Coronary artery (tissue), 2 donors: Measurements from ENCODE around the gene LSM4.

Experiments used
- DNase-seq: peaks from one replicate; pipeline ENCODE4 v3.0.0-alpha.2; 2017; ENCODE audit warnings: low spot score
- H3K27ac ChIP-seq, 2 donors: fragments of 200-600 bp; sonication (generic); one replicate each; pipeline ENCODE4 v1.5.1; 2016 to 2019
- H3K4me3 ChIP-seq: fragments of 200-600 bp; sonication (generic); 2 replicates; pipeline ENCODE4 v1.5.1; 2016; ENCODE audit warnings: mild to moderate bottlenecking, moderate library complexity
- TF ChIP-seq, protein P1 (sequence below): fragments of 200-600 bp; sonication (generic); IDR thresholded peaks from one replicate; pipeline ENCODE4 v1.5.1; 2019; ENCODE audit warnings: antibody characterized with exemption

The LSM4 gene

DNA sequence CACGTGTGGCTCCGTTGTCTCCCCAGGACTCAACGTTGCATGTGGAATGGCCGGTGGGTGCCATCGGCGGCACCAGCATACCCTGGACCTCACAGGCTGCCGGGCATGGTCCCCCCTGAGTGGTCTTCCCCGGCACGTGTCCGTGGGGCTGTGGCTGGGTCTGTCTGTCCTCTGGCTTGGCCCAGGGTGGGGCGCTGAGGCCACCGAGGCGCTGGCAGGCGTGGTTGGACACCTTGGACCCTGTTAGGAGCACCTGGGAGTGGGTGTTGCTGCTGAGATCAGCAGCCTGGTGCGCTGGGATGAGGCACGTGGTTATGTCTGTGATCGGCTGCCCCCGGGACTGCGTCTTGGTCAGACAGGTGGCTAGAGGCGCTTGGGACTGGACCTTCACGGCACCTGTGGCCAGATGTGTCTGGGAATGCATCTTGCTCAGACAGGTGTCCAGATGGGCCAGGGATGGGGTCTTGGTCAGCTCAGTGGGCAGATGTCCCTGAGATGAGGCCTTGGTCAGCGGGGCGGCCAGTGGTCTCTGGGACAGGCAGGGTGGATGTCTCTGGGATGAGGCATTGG is 57.8 kb downstream of the LSM4 start:
- DNase-seq, result no peak
- no peak overlapping the region for H3K27ac ChIP-seq
- TF ChIP-seq, protein P1, sequence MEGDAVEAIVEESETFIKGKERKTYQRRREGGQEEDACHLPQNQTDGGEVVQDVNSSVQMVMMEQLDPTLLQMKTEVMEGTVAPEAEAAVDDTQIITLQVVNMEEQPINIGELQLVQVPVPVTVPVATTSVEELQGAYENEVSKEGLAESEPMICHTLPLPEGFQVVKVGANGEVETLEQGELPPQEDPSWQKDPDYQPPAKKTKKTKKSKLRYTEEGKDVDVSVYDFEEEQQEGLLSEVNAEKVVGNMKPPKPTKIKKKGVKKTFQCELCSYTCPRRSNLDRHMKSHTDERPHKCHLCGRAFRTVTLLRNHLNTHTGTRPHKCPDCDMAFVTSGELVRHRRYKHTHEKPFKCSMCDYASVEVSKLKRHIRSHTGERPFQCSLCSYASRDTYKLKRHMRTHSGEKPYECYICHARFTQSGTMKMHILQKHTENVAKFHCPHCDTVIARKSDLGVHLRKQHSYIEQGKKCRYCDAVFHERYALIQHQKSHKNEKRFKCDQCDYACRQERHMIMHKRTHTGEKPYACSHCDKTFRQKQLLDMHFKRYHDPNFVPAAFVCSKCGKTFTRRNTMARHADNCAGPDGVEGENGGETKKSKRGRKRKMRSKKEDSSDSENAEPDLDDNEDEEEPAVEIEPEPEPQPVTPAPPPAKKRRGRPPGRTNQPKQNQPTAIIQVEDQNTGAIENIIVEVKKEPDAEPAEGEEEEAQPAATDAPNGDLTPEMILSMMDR, result no peak
- no peak overlapping the region for H3K4me3 ChIP-seq

DNA sequence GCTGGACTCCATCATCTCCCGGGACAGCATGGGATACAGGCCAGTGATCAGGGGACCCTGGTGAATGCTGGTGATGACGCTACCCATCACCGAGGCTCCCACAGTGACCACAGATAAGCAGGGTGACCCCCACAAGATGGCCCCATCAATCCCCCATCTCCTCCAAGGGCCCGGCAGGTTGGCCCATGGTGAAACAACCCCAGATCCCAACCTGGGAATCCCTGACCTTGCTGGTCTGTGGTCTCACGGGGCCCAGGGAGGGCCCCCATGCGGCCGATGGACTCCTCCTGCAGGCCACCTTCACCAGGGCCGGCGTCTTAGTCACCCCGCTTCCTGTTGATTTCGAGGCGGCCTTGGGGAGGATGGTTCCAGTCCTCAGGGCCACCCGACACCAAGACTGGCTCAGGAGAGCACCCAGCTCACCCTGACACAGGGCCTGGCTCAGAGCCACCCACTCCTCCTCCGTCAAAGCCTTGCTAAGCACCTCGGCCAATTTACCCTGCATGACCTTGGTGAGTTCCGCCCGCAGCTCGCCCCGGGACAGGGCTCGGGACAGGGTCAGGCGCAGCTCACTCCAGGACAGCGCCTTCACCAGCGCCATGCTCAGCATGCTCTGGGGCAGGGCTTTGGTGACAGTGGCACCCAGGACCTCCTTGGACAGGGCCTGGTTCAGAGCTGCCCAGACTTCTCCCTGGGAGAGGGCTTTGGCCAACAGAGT is 58.6 kb downstream of the LSM4 start:
- H3K4me3 ChIP-seq, result no peak overlapping the region
- H3K27ac ChIP-seq, result no peak overlapping the region
- TF ChIP-seq, protein P1, result no peak
- DNase-seq, result no peak

DNA sequence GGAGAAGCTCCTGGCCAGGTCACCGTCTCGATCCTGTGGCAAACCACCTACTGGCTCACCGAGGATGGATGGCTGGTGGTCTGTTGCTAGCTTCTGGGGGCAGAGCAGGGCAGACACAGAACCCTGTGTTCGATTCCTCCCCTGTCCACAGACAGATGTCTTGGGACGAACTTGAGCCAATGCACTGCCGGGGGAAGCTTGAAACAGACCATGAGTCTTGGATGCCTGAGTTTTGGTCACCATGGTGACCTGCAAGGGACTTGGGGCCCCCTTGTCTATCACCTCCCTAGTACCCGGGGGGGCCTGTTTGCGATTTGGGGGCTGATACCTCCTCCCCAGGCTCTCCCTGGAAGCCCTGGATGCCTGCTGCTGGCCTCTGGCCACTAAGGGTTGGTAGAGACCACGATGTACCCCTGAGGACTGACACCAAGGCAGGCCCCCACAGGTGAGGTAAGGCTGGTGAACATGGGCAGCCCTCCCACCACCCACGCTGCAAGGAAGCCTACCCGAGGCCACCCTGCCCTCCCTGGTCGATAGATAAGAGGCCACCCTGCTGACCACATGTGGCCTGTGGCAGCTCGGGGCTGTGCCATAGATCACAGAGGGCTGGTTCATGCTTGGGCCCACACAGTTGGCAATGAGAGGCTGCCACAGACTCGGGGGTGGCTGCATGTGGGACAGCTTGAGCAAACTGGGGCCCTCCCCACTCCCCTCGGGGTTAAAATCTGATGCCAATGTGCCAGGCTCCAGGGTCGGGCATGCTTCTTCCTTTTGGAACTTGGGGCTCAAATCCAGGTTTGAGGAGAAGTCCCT is 59.3 kb downstream of the LSM4 start:
- Histone ChIP-seq H3K4me3 (no peak overlapping the region), H3K27ac (no peak overlapping the region)
- no peak for DNase-seq
- TF ChIP-seq, protein P1, result no peak

DNA sequence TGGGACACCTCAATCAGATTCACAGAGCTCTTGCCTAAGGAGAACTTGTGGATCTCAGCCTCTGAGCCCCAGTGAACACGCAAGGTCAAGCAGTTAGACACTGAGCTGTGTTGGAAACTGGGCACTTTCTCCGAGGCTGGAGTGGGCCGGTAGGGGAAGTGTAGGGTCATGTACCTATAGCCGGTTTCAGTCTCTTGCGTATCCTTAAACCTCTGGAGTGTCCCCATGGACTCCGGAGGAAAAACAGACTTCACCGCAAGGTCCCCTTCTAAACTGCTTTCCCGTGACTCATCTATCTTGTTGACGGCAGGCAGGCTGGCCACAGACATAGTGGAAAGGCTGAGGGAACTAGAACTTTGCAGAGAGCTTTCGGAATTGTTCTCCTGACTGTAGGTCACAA is 60.0 kb downstream of the LSM4 start:
- DNase-seq, result no peak
- no peak overlapping the region for H3K4me3 ChIP-seq
- H3K27ac ChIP-seq, result no peak overlapping the region
- TF ChIP-seq, protein P1, result no peak

DNA sequence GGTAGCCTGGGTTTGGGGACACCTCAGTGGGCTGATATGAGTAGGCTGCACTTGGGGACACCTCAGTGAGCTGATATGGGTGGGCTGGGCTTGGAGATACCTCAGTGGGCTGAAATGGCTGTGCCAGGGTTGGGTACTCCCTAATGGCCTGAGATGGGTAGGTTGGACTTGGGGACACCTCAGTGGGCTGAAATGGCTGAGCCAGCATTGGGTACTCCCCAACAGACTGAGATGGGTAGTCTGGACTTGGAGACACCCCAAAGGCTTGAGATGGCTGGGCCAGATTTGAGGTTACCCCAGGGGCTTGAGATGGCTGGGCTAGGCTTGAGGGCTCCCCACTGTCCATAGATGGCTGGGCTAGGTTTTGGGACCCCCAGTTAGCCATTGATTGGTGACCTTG is 60.7 kb downstream of the LSM4 start:
- Histone ChIP-seq H3K4me3 (no peak overlapping the region), H3K27ac (no peak overlapping the region)
- TF ChIP-seq, protein P1, result no peak
- DNase-seq, result peak; percentile 74

DNA sequence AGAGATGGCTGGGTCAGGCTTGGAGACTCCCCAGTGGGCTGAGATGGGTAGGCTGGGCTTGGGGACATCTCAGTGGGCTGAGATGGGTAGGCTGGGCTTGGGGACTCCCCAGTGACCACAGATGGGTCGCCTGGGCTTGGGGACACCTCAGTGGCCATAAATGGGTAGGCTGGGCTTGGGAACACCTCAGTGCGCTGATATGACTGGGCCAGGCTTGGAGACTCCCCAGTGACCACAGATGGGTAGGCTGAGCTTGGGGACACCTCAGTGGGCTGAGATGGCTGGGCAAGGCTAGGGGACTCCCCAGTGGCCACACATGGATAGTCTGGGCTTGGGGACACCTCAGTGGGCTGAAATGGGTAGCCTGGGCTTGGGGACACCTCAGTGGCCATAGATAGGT is 61.4 kb downstream of the LSM4 start:
- TF ChIP-seq, protein P1, result no peak
- Histone ChIP-seq H3K4me3 (no peak overlapping the region), H3K27ac (no peak overlapping the region)
- DNase-seq, result no peak
